K562 (cell line): ENCODE measurements around the gene TP53BP1. TPM values are rescaled to one million over a fixed set of nuclear protein-coding genes. Genes with fewer than 3 reads are reported as not detected.

ENCODE experiments used
- BRD9 ChIP-seq: fragments of 450-650 bp; IDR thresholded peaks from 2 replicates; pipeline ENCODE4 v1.6.1; 2018; ENCODE audit warnings: low read depth; ENCODE audit not compliant: partially characterized antibody
- EHMT2 ChIP-seq: fragments of 450-650 bp; IDR thresholded peaks from 2 replicates; pipeline ENCODE4 v1.6.1; 2018; ENCODE audit warnings: antibody characterized with exemption
- ERF ChIP-seq: fragments of 450-650 bp; formaldehyde crosslinking; IDR thresholded peaks from 2 replicates; pipeline ENCODE4 v1.4.0; 2020; ENCODE audit warnings: mild to moderate bottlenecking, mixed read lengths
- EWSR1 ChIP-seq: fragments of 450-650 bp; IDR thresholded peaks from 2 replicates; pipeline ENCODE4 v1.6.1; 2018; ENCODE audit warnings: borderline replicate concordance, mild to moderate bottlenecking, low read depth, moderate library complexity; ENCODE audit not compliant: partially characterized antibody
- HOXB6 ChIP-seq: fragments of 250-450 bp; sonication (Bioruptor Pico); IDR thresholded peaks from 2 replicates; pipeline ENCODE4 v1.5.1; 2022; ENCODE audit warnings: mild to moderate bottlenecking, borderline replicate concordance
- MAFK ChIP-seq: IDR thresholded peaks from 2 replicates; pipeline ENCODE4 v1.6.1; 2011; ENCODE audit warnings: low read length, improper control_type of control experiment
- MYBL2 ChIP-seq, 2 experiments: fragments of 450-650 bp in 1 of 2; sonication (generic) in 1 of 2; formaldehyde crosslinking in 1 of 2; IDR thresholded peaks; 2 replicates each; pipeline versions ENCODE4 v1.6.1 to v1.8.1; 2017 to 2022; ENCODE audit warnings: borderline replicate concordance in 1 of 2, inconsistent platforms in 1 of 2, low read depth in 1 of 2, mild to moderate bottlenecking in 1 of 2, missing genetic modification reagents in 1 of 2, moderate library complexity in 1 of 2
- SP1 ChIP-seq: sonication (generic); formaldehyde crosslinking; IDR thresholded peaks from 2 replicates; pipeline ENCODE4 v1.8.1; 2022; ENCODE audit warnings: mild to moderate bottlenecking, missing genetic modification reagents
- TCFL5 ChIP-seq: fragments of 250-450 bp; sonication (Bioruptor Pico); conservative IDR thresholded peaks from 2 replicates; pipeline ENCODE4 v1.6.1; 2021; ENCODE audit warnings: mild to moderate bottlenecking, moderate library complexity, matching md5 sums
- ZEB2 ChIP-seq: fragments of 450-650 bp; IDR thresholded peaks from 2 replicates; pipeline ENCODE4 v1.6.1; 2016
- ZNF217 ChIP-seq: sonication (generic); formaldehyde crosslinking; IDR thresholded peaks from 2 replicates; pipeline ENCODE4 v1.8.0; 2022; ENCODE audit warnings: mild to moderate bottlenecking, missing genetic modification reagents
- polyA plus RNA-seq, 8 experiments: library from polyadenylated mRNA; depleted of rRNA in 4 of 8; stranded (reverse) in 5 of 8; unstranded in 3 of 8; fragments of >200 nt; fragmentation: Nextera tagmentation in 2 of 8; fragmentation: Illumina TruSeq in 1 of 8; extraction: Ambion mirVana in 2 of 8; extraction: Trizol in 1 of 8; gene quantifications; 2 replicates each; pipeline versions ENCODE4 v1.2.1 to v1.2.3, GENCODE V29; 2011 to 2014; ENCODE audit warnings: inconsistent platforms in 1 of 8, missing spikeins in 1 of 8
- total RNA-seq, 7 experiments: library from RNA; depleted of rRNA in 6 of 7; stranded (reverse); fragments of >200 nt in 6 of 7; fragmentation: Illumina TruSeq in 2 of 7; extraction: Trizol in 2 of 7; gene quantifications; 2 replicates each; pipeline versions ENCODE4 v1.2.1 to v1.2.3, GENCODE V29; 2011 to 2021; ENCODE audit warnings: low replicate concordance in 1 of 7
- TF ChIP-seq, protein P1 (sequence below), 2 experiments: fragments of 450-650 bp; IDR thresholded peaks; 2 replicates each; pipeline ENCODE4 v1.6.1; 2016; ENCODE audit warnings: mild to moderate bottlenecking in 2 of 2, borderline replicate concordance in 1 of 2, low read depth in 1 of 2, moderate library complexity in 1 of 2
- TF ChIP-seq, protein P2 (sequence below): fragments of 250-450 bp; sonication (Bioruptor Pico); IDR thresholded peaks from 2 replicates; pipeline ENCODE4 v1.9.0; 2021; ENCODE audit warnings: mild to moderate bottlenecking, inconsistent platforms
- TF ChIP-seq, protein P3 (sequence below), 2 experiments: fragments of 450-650 bp in 1 of 2; sonication (generic) in 1 of 2; formaldehyde crosslinking in 1 of 2; IDR thresholded peaks in 1 of 2; conservative IDR thresholded peaks in 1 of 2; 2 replicates each; pipeline versions ENCODE4 v1.6.1 to v1.8.1; 2016 to 2023; ENCODE audit warnings: mild to moderate bottlenecking in 2 of 2, moderate library complexity in 2 of 2, inconsistent platforms in 1 of 2, missing genetic modification reagents in 1 of 2

Gene TP53BP1
- total and polyA plus RNA-seq, 9 of the 15 experiments (the other 6 are each of a cell fraction or from before 2014, with no cell fraction given): 5.7 to 63.3 (median 30.9) TPM

DNA sequence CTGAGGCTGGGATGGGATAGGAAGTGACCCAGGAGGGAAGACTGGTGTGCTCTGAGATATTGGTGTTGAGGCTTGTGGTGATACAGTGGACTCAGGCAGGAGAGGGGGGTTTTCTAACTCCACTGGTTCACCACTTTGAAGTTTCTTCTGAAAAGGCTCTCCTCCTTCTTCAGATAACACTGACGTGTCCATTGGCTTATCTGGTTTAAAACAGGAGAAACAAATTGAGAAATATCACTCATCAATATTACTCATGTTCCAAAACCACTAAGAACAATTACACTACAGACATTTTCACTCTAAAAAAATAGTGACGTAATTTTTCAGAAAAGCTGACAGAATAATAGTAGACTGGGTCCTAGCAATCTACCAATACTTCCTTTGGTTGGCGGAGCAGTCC lies 23.1 kb downstream of the TP53BP1 start (continued):
- TF ChIP-seq, protein P1, sequence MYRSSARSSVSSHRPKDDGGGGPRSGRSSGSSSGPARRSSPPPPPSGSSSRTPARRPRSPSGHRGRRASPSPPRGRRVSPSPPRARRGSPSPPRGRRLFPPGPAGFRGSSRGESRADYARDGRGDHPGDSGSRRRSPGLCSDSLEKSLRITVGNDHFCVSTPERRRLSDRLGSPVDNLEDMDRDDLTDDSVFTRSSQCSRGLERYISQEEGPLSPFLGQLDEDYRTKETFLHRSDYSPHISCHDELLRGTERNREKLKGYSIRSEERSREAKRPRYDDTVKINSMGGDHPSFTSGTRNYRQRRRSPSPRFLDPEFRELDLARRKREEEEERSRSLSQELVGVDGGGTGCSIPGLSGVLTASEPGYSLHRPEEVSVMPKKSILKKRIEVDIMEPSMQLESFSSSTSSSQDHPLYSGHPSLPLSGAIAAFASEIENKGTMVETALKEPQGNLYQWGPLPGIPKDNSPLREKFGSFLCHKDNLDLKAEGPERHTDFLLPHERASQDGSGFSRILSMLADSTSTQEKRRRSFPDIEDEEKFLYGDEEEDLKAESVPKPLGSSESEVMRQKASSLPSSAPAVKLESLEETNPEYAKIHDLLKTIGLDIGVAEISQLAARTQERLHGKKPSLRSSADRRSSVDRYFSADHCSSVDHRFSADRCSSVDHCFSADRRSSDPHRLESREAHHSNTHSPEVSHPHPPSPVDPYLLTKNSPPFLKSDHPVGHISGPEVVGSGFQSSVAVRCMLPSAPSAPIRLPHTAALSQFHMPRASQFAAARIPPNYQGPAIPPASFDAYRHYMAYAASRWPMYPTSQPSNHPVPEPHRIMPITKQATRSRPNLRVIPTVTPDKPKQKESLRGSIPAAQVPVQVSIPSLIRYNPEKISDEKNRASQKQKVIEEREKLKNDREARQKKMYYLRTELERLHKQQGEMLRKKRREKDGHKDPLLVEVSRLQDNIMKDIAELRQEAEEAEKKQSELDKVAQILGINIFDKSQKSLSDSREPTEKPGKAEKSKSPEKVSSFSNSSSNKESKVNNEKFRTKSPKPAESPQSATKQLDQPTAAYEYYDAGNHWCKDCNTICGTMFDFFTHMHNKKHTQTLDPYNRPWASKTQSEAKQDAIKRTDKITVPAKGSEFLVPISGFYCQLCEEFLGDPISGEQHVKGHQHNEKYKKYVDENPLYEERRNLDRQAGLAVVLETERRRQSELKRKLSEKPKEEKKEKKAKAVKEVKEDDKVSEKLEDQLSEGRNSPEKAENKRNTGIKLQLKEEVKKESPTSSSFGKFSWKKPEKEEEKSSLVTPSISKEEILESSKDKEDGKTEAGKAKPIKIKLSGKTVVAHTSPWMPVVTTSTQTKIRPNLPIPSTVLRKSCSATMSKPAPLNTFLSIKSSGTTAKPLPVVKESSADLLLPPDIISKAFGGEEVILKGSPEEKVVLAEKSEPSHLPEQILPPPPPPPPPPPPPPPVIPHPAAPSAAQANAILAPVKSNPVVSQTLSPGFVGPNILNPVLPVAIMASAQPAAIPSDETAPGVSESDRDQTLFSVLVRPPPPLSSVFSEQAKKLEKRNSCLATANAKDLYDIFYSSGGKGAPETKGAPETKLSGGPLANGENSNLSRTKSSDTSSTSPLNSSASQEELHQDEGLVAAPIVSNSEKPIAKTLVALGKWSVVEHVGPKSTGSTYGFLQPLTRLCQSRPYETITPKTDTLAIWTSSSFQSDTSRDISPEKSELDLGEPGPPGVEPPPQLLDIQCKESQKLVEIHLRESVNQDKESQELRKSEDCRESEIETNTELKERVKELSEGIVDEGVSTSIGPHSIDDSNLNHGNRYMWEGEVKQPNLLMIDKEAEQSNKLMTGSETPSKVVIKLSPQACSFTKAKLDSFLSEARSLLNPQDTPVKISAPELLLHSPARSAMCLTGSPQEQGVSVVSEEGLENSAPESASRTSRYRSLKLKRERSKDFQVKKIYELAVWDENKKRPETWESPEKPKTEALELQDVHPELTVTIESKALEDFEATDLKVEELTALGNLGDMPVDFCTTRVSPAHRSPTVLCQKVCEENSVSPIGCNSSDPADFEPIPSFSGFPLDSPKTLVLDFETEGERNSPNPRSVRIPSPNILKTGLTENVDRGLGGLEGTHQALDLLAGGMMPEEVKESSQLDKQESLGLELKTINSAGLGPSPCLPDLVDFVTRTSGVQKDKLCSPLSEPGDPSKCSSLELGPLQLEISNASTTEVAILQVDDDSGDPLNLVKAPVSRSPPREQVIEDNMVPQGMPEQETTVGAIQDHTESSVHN (IDR thresholded peaks at IDR 0.05; ENCODE audit: borderline replicate concordance in 1 of 2, low read depth in 1 of 2): no peak
- no peak for TF ChIP-seq BRD9
- TF ChIP-seq EHMT2: no peak
- TF ChIP-seq, protein P2, sequence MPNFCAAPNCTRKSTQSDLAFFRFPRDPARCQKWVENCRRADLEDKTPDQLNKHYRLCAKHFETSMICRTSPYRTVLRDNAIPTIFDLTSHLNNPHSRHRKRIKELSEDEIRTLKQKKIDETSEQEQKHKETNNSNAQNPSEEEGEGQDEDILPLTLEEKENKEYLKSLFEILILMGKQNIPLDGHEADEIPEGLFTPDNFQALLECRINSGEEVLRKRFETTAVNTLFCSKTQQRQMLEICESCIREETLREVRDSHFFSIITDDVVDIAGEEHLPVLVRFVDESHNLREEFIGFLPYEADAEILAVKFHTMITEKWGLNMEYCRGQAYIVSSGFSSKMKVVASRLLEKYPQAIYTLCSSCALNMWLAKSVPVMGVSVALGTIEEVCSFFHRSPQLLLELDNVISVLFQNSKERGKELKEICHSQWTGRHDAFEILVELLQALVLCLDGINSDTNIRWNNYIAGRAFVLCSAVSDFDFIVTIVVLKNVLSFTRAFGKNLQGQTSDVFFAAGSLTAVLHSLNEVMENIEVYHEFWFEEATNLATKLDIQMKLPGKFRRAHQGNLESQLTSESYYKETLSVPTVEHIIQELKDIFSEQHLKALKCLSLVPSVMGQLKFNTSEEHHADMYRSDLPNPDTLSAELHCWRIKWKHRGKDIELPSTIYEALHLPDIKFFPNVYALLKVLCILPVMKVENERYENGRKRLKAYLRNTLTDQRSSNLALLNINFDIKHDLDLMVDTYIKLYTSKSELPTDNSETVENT (CRISPR knock-in tag): no peak
- TF ChIP-seq, protein P3, sequence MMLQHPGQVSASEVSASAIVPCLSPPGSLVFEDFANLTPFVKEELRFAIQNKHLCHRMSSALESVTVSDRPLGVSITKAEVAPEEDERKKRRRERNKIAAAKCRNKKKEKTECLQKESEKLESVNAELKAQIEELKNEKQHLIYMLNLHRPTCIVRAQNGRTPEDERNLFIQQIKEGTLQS (IDR thresholded peaks at IDR 0.05): peak; percentile 94
- TF ChIP-seq, protein P3 (CRISPR knock-in tag; conservative IDR thresholded peaks at IDR 0.05): no peak
- TF ChIP-seq EWSR1: no peak
- no peak for TF ChIP-seq ERF (CRISPR knock-in tag)
- no peak for TF ChIP-seq TCFL5
- no peak for TF ChIP-seq ZEB2
- TF ChIP-seq SP1 (CRISPR knock-in tag): no peak
- TF ChIP-seq MYBL2 (IDR thresholded peaks at IDR 0.05; ENCODE audit: low read depth): no peak
- no peak for TF ChIP-seq MYBL2 (CRISPR knock-in tag; IDR thresholded peaks at IDR 0.05; ENCODE audit: borderline replicate concordance)
- TF ChIP-seq HOXB6 (CRISPR knock-in tag): no peak
- TF ChIP-seq MAFK: no peak
- no peak for TF ChIP-seq ZNF217 (CRISPR knock-in tag)
